Measurements from ENCODE around the gene FNDC1. TPM values are rescaled to one million over a fixed set of nuclear protein-coding genes. Genes with fewer than 3 reads are reported as not detected.
A peak's percentile ranks its signal among the peaks of the same experiment; 100 is the strongest.
"Not testable (repeated sequence)": the region's sequence is repeated elsewhere in the genome, so short reads cannot be mapped to it uniquely, and the experiment has no call there.

The FNDC1 gene
- total and polyA plus RNA-seq, 12 donors: 0.07 to 6.2 (median 2.7) TPM

DNA sequence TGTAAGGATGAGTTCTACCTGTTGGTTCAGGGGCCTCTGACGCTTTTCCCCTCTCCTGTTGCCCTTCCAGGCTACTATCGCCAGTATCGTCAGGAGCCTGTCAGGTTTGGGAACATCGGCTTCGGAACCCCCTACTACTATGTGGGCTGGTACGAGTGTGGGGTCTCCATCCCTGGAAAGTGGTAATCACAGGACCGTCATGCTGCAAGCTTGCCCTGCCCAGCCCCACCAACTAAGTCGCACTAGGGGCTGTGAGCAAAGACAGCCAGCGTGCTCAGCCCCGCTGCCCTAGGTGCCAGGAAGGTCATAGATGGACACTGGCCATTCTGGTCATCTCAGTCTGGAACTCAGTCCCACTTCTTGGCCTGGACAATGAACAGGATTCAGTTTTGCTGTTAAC, 102.1 kb downstream of the FNDC1 start:
- no peak for ATAC-seq
- H3K4me1 ChIP-seq: no peaks in the 10 kb centered on the region
- no peaks in the 10 kb centered on the region for H3K36me3 ChIP-seq
- no peak overlapping the region for H3K27ac ChIP-seq
- no peak overlapping the region for H3K4me3 ChIP-seq
- DNase-seq: no peak
- TF ChIP-seq, protein P1, sequence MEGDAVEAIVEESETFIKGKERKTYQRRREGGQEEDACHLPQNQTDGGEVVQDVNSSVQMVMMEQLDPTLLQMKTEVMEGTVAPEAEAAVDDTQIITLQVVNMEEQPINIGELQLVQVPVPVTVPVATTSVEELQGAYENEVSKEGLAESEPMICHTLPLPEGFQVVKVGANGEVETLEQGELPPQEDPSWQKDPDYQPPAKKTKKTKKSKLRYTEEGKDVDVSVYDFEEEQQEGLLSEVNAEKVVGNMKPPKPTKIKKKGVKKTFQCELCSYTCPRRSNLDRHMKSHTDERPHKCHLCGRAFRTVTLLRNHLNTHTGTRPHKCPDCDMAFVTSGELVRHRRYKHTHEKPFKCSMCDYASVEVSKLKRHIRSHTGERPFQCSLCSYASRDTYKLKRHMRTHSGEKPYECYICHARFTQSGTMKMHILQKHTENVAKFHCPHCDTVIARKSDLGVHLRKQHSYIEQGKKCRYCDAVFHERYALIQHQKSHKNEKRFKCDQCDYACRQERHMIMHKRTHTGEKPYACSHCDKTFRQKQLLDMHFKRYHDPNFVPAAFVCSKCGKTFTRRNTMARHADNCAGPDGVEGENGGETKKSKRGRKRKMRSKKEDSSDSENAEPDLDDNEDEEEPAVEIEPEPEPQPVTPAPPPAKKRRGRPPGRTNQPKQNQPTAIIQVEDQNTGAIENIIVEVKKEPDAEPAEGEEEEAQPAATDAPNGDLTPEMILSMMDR (IDR thresholded peaks at IDR 0.05): no peak
- H3K9me3 ChIP-seq: no peaks in the 10 kb centered on the region
- intact Hi-C loops (cut with DNase I): no loop called here
- 83 to 86% methylated on average over 10 of the region's 10 CpGs for WGBS, 2 donors
- peaks cover 0 to 3% (median 0%) of the 10 kb centered on the region in 7 donors for H3K27me3 ChIP-seq

DNA sequence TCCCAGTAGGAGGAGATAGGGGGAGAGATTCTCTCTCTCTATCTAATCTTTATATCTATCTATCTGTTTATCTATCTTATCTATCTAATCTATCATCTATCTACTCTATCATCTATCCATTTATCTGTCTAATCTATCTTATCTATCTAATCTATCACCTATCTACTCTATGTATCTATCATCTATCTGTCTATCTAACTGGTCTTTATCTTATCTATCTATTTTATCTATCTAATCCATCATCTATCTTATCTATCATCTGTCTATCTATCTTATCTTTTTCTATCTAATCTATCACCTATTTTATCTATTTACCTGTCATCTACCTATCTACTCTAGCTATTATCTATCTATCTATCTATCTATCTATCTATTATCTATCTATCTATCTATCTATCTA, 109.4 kb downstream of the FNDC1 start:
- Histone ChIP-seq H3K27me3 (peaks cover 0 to 8% (median 3%) of the 10 kb centered on the region in 7 donors), H3K36me3 (no peaks in the 10 kb centered on the region), H3K4me3 (no peak overlapping the region), H3K9me3 (no peaks in the 10 kb centered on the region), H3K27ac (no peak overlapping the region), H3K4me1 (peaks cover 0 to 8% (median 0%) of the 10 kb centered on the region in 9 donors)
- ATAC-seq (no peak), DNase-seq (no peak)
- TF ChIP-seq, protein P1 (IDR thresholded peaks at IDR 0.05): no peak
- intact Hi-C loops (cut with DNase I): no loop called here

DNA sequence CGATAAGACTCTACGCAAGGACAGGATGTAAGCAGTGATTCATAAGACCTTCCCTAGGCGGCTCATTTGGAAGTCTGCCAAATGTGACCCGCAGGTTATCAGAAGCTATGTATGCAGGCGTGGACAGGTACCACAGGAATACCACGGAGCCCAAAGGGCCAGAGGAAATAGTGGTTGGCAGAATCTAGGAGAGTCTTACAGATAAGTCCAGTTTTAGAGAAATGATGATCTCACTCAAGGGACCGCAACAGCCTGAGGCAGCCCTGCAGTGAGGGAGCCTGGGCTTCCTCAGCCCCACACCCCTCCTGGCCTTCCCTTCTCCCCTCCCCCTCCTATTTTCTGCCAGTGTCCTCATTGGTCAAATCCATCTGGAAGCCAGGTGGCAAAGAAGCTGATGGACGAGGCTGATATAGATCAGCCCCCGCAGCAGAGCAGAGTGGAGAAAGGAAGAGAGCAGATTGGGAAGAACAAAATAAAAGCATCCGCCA, 110.6 kb downstream of the FNDC1 start:
- Histone ChIP-seq H3K27ac (no peak overlapping the region), H3K9me3 (peaks cover 0 to 2% (median 0%) of the 10 kb centered on the region in 11 donors), H3K36me3 (no peaks in the 10 kb centered on the region), H3K4me1 (peaks cover 0 to 8% (median 0%) of the 10 kb centered on the region in 9 donors), H3K4me3 (no peak overlapping the region), H3K27me3 (peaks cover 0 to 8% (median 3%) of the 10 kb centered on the region in 7 donors)
- WGBS, 2 donors: 28 to 32% methylated on average over 10 of the region's 10 CpGs
- TF ChIP-seq, protein P1 (IDR thresholded peaks at IDR 0.05): no peak
- ATAC-seq: peak in 2 of 8 donors; percentile 25 to 30
- intact Hi-C loops (cut with DNase I): loop anchor here in 1 of 10 donors (5.0 kb wide), 1 partner anchor 1417 kb away; no protein-coding TSS in a partner anchor
- no peak for DNase-seq

DNA sequence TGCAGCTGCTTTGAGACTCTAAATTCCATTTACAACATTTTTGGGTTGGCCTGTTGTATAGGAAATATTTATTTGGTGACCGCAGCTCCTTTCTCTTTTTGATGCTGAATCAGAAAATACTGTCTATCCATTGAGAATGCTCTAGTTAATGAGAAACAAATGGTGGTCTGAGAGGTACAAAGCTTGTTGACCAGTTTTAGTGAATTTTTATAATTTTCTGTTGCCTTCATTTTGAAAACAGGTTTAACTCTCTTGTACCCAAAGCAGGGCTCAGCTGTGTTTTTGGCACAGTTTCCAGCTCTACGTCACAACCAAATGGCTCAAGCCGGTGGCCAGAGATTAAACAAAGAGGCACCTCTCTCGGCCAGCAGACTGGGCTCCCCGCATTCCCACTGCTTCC, 113.2 kb downstream of the FNDC1 start:
- WGBS, 2 donors: 30 to 55% methylated on average over 5 of the region's 5 CpGs
- peaks cover 0 to 8% (median 0%) of the 10 kb centered on the region in 9 donors for H3K4me1 ChIP-seq
- intact Hi-C loops (cut with DNase I): loop anchor here in 1 of 10 donors (5.0 kb wide), 1 partner anchor 1415 kb away; no protein-coding TSS in a partner anchor
- DNase-seq (no peak), ATAC-seq (no peak)
- H3K9me3 ChIP-seq: peaks cover 0 to 16% (median 4%) of the 10 kb centered on the region in 11 donors
- H3K36me3 ChIP-seq: no peaks in the 10 kb centered on the region
- H3K27me3 ChIP-seq: peaks cover 0 to 6% (median 0%) of the 10 kb centered on the region in 7 donors
- no peak overlapping the region for H3K4me3 ChIP-seq
- TF ChIP-seq, protein P1 (IDR thresholded peaks at IDR 0.05): no peak
- no peak overlapping the region for H3K27ac ChIP-seq

DNA sequence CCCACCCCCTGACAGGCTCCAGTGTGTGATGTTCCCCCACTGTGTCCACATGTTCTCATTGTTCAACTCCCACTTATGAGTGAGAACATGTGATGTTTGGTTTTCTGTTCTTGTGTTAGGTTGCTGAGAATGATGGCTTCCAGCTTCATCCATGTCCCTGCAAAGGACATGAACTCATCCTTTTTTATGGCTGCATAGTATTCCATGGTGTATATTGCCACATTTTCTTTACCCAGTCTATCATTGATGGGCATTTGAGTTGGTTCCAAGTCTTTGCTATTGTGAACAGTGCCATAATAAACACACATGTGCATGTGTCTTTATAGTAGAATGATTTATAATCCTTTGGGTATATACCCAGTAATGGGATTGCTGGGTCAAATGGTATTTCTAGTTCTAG, 115.5 kb downstream of the FNDC1 start:
- ATAC-seq, H3K4me1 ChIP-seq, H3K27ac ChIP-seq, H3K27me3 ChIP-seq, DNase-seq, H3K4me3 ChIP-seq, H3K36me3 ChIP-seq: not testable (repeated sequence)
- intact Hi-C loops (cut with DNase I): loop anchor here in 1 of 10 donors (5.0 kb wide), 1 partner anchor 1413 kb away; no protein-coding TSS in a partner anchor
- H3K9me3 ChIP-seq: peaks cover 0 to 23% (median 4%) of the 10 kb centered on the region in 11 donors

Measured in heart right ventricle (tissue), 16 donors.